Gastrocnemius medialis (tissue), 4 donors: ENCODE measurements around the gene NEK6. TPM values are rescaled to one million over a fixed set of nuclear protein-coding genes. Genes with fewer than 3 reads are reported as not detected.
A peak's percentile ranks its signal among the peaks of the same experiment; 100 is the strongest.

ENCODE experiments used
- ATAC-seq, 2 donors: fragments of 150-250 bp; one replicate each; pipeline ENCODE4 v1.9.1; 2016
- DNase-seq, 2 donors: peaks; one replicate each; pipeline ENCODE4 v3.0.0-alpha.2; 2019
- H3K27ac ChIP-seq, 4 donors: fragments of 200-600 bp; sonication (generic); 1 replicate in 1 of 4; 2 replicates in 3 of 4; pipeline ENCODE4 v1.5.1; 2016 to 2018; ENCODE audit warnings: mild to moderate bottlenecking in 2 of 4, moderate library complexity in 1 of 4
- H3K27me3 ChIP-seq, 3 donors: fragments of 200-600 bp; sonication (generic) in 2 of 3; 1 replicate in 1 of 3; 2 replicates in 2 of 3; pipeline versions ENCODE4 v1.5.1 to v1.6.0; 2016 to 2019; ENCODE audit warnings: mild to moderate bottlenecking in 1 of 3, moderate library complexity in 1 of 3
- H3K36me3 ChIP-seq, 2 donors: fragments of 200-600 bp; sonication (generic) in 1 of 2; one replicate each; pipeline ENCODE4 v1.5.1; 2017 to 2018
- H3K4me1 ChIP-seq, 2 donors: fragments of 200-600 bp; sonication (generic) in 1 of 2; one replicate each; pipeline ENCODE4 v1.5.1; 2016 to 2017; ENCODE audit warnings: mild to moderate bottlenecking in 2 of 2
- H3K4me3 ChIP-seq, 4 donors: fragments of 200-600 bp; sonication (generic) in 3 of 4; 1 replicate in 1 of 4; 2 replicates in 3 of 4; pipeline ENCODE4 v1.5.1; 2016 to 2019; ENCODE audit warnings: mild to moderate bottlenecking in 2 of 4
- H3K9me3 ChIP-seq, 3 donors: fragments of 200-600 bp; sonication (generic) in 2 of 3; 1 replicate in 1 of 3; 2 replicates in 2 of 3; pipeline ENCODE4 v1.5.1; 2016 to 2019
- CTCF ChIP-seq, 5 experiments: fragments of 450-650 bp in 3 of 5; fragments of 200-600 bp in 2 of 5; sonication (generic) in 2 of 5; IDR thresholded peaks in 4 of 5; conservative IDR thresholded peaks in 1 of 5; 1 replicate in 4 of 5; 2 replicates in 1 of 5; pipeline ENCODE4 v1.5.1; 2016 to 2019; ENCODE audit warnings: antibody characterized with exemption in 5 of 5, mild to moderate bottlenecking in 3 of 5, moderate library complexity in 3 of 5
- POLR2A ChIP-seq, 2 donors: fragments of 450-650 bp; IDR thresholded peaks; one replicate each; pipeline ENCODE4 v1.6.1; 2017; ENCODE audit warnings: antibody characterized with exemption in 2 of 2, mild to moderate bottlenecking in 2 of 2, moderate library complexity in 2 of 2
- in situ Hi-C, 4 donors: fragments of 200-750 bp; cut with MboI; loops; one replicate each; pipeline versions ENCODE4 v1.15.0 to v1.8.0; 2017; ENCODE audit warnings: low sequenced_read_pairs in 4 of 4
- intact Hi-C: fragments of 100-400 bp; cut with DNase I; formaldehyde crosslinking; loops from one replicate; pipeline ENCODE4 v1.15.1; 2023; ENCODE audit warnings: low total_unique reads
- total RNA-seq, 4 donors: library from RNA; depleted of rRNA; stranded (reverse); fragments of >200 nt; gene quantifications; one replicate each; pipeline versions ENCODE4 v1.1.0 to v1.2.3, GENCODE V29; 2016

NEK6 gene
- total RNA-seq, 4 donors from 2014 or later: 2.3 to 10.1 (median 3.5) TPM

- TF ChIP-seq CTCF (IDR thresholded peaks at IDR 0.05 in 4 of 5, conservative IDR thresholded peaks at IDR 0.05 in 1 of 5) (no peak), POLR2A (IDR thresholded peaks at IDR 0.05) (no peak)
- H3K27ac ChIP-seq: no peak overlapping the region
- peaks cover 0 to 5% of the 10 kb centered on the region in 2 donors for H3K4me1 ChIP-seq
- no peaks in the 10 kb centered on the region for H3K36me3 ChIP-seq
- intact Hi-C loops: no loop called here
- DNase-seq (no peak), ATAC-seq (no peak)
- in situ Hi-C loops: no loop called here
- H3K27me3 ChIP-seq: no peaks in the 10 kb centered on the region
- no peaks in the 10 kb centered on the region for H3K9me3 ChIP-seq
- H3K4me3 ChIP-seq: no peak overlapping the region
Observed at GRCh38 chr9:124254261-124254682, 3.5 kb upstream of the NEK6 start.

- H3K27me3 ChIP-seq: no peaks in the 10 kb centered on the region
- H3K9me3 ChIP-seq: no peaks in the 10 kb centered on the region
- intact Hi-C loops (no loop called here), in situ Hi-C loops (no loop called here)
- DNase-seq: no peak
- no peaks in the 10 kb centered on the region for H3K36me3 ChIP-seq
- no peak for ATAC-seq
- peaks cover 0 to 12% of the 10 kb centered on the region in 2 donors for H3K4me1 ChIP-seq
- H3K27ac ChIP-seq: no peak overlapping the region
- no peak overlapping the region for H3K4me3 ChIP-seq
- TF ChIP-seq CTCF (IDR thresholded peaks at IDR 0.05 in 4 of 5, conservative IDR thresholded peaks at IDR 0.05 in 1 of 5) (no peak), POLR2A (IDR thresholded peaks at IDR 0.05) (no peak)
Observed at GRCh38 chr9:124255222-124255621, 2.5 kb upstream of the NEK6 start.

- H3K4me1 ChIP-seq: peaks cover 8 to 17% of the 10 kb centered on the region in 2 donors
- H3K9me3 ChIP-seq: no peaks in the 10 kb centered on the region
- H3K4me3 ChIP-seq: no peak overlapping the region
- in situ Hi-C loops (no loop called here), intact Hi-C loops (no loop called here)
- TF ChIP-seq CTCF (IDR thresholded peaks at IDR 0.05 in 4 of 5, conservative IDR thresholded peaks at IDR 0.05 in 1 of 5) (no peak), POLR2A (IDR thresholded peaks at IDR 0.05) (no peak)
- DNase-seq (no peak), ATAC-seq (no peak)
- no peaks in the 10 kb centered on the region for H3K36me3 ChIP-seq
- H3K27me3 ChIP-seq: no peaks in the 10 kb centered on the region
- no peak overlapping the region for H3K27ac ChIP-seq
Observed at GRCh38 chr9:124256517-124257069, 1.2 kb upstream of the NEK6 start.

DNA sequence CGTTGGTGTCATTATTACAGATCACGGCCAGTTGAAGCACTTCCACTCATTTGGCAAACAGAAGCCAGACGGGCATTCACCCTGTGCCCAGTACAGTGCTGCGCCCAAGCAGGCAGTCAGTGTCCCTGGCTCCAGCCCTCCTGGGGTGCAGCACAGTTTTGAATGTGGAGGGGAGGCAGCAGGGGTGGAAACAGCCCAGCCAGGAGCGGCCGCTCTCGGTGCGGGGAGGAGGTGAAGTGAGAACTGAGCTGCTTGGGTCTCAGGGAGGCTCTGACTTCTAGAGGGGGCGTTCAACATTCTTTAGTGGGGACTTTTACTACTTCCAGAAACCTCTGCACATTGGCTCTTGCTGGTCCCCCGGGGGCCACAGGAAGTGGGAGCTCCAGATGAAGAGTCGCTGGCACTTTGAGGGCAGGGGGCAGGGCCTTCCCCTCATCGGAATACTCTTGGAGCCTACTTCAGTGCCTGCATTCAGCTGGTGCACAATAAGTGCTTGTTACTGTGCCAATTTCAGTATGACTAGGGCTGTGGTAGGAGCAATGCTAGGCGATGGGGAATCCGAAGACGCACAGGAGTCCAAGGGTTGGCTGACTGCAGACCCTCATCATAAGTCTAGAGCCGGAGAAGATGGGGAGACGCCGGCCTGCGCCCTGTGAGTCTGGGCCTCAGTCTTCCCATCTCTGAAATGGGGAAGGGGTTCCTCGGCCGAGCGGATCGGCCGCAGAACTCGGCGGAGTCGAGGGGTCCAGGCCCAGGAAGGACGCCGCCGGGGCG is 492 bp upstream of the NEK6 start:
- in situ Hi-C loops: no loop called here

More for the DNA sequence above, 492 bp upstream of the NEK6 start:
- intact Hi-C loops: no loop called here
- DNase-seq (no peak), ATAC-seq (no peak)
- H3K36me3 ChIP-seq: no peaks in the 10 kb centered on the region
- no peaks in the 10 kb centered on the region for H3K27me3 ChIP-seq
- H3K4me1 ChIP-seq: peaks cover 11 to 17% of the 10 kb centered on the region in 2 donors
- H3K4me3 ChIP-seq: peak overlapping the region in 3 of 4 donors; percentile 26 to 41 (median 39)
- no peak for TF ChIP-seq POLR2A (IDR thresholded peaks at IDR 0.05)
- TF ChIP-seq CTCF (IDR thresholded peaks at IDR 0.05 in 4 of 5, conservative IDR thresholded peaks at IDR 0.05 in 1 of 5): no peak
- H3K27ac ChIP-seq: no peak overlapping the region
- H3K9me3 ChIP-seq: no peaks in the 10 kb centered on the region
